ENCODE results near the gene MOAP1.
A peak's percentile ranks its signal among the peaks of the same experiment; 100 is the strongest.
"Not testable (repeated sequence)": the region's sequence is repeated elsewhere in the genome, so short reads cannot be mapped to it uniquely, and the experiment has no call there.

The MOAP1 gene

DNA sequence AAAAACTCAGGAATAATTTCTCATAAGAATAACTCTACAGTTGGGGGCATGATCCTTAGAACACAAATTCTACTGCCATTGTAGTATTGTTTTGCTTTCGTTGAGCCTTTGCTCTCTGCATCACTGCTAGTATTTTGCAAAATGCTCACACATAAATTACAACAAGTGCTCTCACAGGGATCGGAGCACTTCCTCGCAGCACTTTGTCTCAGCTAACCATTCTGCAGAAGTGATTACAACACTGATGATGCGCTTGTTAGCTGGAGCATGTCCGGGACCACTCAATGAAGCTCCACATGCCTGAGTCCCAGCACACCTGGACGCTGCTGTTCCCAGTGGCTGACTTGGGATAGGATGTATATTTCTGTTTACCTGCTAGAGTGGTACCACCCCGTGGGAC, 31.6 kb downstream of the MOAP1 start:
- peak in 1 of 10 donors; percentile 15 for DNase-seq
- intact Hi-C loops (cut with DNase I): no loop called here

DNA sequence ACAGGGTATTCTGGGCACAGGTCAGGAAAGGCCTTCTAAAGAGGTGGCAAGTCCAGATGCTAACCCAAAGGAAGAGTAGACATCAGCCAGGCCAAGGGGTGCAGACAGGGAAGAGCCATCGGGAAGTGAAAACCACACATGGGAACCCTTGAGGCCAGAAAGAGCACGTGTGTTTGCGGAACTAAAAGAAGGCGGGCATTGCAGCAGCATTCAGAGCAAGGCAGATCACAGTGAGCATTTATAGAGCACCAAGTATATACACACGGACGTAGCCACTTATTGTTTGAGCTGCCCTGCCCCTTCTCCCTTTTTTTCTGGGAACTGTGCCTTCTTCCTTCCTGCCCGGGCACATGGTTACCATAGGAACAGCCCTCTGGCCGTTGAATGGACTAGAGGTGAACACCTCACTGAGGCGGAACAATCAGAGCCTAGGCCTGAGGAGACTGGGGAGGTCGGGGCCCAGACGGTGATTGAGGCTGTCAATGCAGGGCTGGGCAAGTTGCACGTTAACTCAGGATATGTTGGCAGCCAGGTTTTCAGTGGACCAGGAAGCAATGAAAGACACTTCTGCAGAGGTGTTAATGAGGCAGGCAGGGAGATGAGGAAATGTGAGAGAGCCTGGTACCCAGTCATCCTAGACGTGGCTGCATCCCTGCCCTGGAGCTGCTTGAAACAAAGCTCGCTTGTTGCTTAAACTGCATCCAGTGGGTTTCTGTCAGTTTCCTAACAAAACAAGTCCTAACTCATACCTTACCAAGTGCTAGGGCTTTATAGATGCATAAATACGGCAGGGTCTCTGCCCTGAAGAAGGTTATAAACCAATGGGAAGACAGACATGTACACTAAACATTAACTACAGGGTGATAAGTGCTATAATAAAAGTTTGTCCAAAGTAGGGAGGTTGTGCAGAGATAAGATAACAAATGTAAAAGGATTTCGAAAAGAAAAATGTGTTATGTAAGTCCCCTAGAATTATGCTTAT, 34.2 kb downstream of the MOAP1 start:
- intact Hi-C loops (cut with DNase I): no loop called here
- DNase-seq: peak in 1 of 10 donors; percentile 49

DNA sequence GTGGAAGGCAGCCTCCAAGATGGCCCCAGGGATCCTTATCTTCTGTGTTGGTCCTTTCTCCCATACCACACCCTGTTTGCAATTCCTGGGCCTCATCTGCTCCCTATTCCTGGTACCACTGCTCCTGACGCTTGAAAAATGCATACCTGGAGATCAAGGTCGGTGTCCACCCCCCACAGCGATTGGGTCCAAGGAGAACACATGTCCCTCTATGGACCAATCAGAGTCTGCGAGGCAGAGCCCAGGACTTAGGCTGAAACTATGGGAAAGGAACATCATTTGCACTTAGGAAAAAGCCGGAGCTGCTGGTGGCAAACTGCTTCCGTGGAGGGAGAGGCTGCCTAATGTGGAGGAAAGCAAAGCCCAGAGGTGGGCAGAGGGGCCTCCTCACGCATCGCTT, 35.7 kb downstream of the MOAP1 start:
- intact Hi-C loops (cut with DNase I): no loop called here
- no peak for DNase-seq

DNA sequence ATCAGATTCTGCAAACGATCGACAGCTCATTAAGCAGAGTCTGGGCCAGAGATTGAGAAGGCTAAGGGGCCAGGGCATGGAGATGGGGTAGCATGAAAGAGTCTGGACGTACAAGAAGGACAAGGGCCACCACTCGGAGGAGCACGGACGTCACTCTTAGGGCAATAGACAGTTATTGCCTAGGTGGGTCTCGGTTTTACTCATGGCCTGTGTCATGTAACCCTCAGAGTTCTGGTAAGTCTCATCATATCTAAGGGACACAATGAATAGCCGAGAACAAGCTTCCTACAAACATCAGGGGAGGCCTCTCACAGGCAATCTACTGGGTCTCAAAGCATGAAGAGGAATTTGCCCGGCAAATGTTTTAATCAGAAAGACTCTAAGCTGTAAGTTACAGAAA, 38.6 kb downstream of the MOAP1 start:
- DNase-seq: no peak
- intact Hi-C loops (cut with DNase I): no loop called here

DNA sequence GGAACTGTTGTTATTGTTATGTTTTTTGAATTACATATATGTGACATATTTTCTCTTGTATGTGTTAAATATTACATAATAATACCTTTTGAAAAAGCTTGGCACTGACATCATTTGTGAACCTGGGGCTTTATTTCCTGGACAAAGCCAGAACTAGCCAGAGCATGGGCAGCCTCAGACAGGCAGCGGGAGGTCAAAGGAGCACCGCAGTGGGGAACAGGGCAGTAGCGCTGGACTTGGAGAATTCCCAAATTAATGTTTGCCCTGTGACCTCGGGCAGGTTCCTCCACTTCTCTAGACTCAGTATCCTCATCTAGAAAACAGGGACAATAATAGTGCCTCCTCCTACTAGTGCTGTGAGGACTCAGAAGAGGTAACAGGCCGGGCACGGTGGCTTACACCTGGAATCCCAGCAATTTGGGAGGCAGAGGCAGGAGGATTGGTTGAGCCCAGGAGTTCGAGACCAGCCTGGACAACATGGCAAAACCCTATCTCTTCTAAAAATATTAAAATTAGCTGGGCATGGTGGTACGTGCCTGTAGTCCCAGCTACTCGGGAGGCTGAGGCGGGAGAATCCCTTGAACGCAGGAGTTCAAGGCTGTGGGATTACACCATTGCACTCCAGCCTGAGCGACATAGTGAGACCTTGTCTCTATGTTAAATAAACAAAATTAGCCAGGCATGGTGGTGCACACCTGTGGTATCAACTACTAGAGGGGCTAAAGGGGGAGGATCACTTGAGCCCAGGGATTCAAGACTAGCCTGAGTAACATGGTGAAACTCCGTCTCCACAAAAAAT, 41.6 kb downstream of the MOAP1 start:
- peak in 1 of 10 donors; percentile 8 for DNase-seq
- intact Hi-C loops (cut with DNase I): no loop called here

DNA sequence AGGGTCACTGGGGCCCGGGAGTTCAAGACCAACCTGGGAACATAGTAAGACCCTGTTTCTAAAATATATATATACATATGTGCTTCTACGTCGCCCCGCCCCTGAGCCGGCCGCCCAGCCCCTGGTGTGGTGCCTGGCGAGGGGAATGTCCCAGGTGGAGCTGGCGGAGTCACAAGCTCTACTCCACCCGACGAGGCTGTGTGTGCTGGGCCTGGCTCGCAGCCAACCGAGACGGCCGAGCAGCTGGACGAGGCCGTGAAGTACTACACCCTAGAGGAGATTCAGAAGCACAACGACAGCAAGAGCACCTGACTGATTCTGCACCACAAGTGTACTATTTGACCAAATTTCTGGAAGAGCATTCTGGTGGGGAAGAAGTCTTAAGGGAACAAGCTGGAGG, 46.8 kb downstream of the MOAP1 start:
- DNase-seq: peak in 1 of 10 donors; percentile 72
- intact Hi-C loops (cut with DNase I): loop anchor here (2.0 kb wide), 1 partner anchor 23 kb away; the partner anchor contains the start of gene ITPK1

DNA sequence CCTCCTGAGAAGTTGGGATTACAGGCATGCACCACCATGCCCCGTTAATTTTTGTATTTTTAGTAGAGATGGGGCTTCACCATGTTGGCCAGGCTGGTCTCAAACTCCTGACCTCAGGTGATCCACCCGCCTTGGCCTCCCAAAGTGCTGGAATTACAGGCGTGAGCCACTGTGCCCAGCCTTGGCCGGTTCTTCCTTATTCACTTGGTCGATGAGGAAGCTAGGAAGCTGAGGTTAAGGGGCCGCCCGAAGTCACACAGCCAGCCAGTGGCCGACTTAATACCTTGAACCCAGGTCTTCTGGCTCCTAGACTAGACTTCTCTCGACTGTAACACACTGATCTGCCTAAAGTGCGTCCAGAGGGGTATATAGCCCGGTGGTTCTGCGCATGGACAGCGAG, 48.2 kb downstream of the MOAP1 start:
- peak in 2 of 10 donors; percentile 26 to 75 for DNase-seq
- intact Hi-C loops (cut with DNase I): not testable (repeated sequence)

DNA sequence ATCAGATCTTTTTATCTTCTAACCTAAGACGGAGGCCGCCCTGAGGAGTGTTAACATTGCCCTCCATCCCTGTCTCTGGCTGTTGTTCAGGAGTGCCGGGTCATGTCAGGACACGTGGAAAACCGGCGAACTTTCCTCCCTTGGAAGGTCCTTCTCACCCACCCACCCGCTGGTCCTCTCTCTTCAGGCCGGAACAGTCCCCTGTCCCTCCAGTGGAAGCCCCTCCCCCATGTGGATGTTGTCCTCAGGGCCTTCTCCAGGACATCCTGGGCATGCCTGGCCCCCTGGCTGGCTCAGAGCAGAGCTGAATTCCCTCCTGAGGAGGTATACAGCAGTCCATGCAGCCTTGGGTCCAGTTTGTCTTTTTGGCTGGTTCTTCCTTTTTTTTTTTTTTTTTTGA, 48.7 kb downstream of the MOAP1 start:
- peak in 1 of 10 donors; percentile 13 for DNase-seq
- intact Hi-C loops (cut with DNase I): no loop called here

DNA sequence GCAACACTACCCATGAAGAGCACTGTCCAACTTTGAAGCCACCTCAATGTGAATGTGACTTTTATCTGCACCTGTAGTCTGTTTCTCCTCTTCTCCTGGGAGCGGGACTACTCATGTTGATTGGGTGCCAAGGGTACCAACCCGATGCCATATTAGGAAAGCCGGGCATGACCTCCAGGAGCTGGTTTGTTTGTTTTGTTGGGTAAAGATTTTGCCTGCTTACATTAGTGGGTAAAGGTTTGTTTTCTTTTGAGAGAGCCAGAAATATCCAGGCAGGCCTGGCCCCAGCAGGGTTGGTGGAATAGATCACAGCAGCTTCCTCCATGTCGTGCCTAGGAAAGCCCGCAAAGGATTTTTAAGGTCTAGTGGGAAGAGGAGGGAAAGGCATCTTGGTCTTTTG, 49.3 kb downstream of the MOAP1 start:
- peak in 1 of 10 donors; percentile 27 for DNase-seq

DNA sequence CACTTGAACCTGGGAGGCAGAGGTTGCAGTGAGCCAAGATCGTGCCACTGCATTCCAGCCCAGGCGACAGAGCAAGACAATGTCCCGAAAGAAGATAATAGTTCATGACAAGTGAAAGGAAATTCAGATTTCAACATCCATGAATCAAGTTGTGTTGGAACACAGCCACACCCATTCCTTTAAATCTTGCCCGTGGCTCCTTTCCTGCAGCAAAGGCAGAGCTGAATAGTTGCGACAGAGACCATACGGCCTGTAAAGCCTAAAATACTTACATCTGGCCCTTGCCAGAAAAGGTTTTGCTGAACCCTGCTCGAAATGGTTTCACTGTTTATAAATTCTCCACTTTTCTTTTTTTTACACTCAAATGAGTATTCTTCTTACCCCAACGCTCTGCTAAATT, 51.2 kb downstream of the MOAP1 start:
- intact Hi-C loops (cut with DNase I): no loop called here
- DNase-seq: no peak

More for the DNA sequence above, 49.3 kb downstream of the MOAP1 start:
- intact Hi-C loops (cut with DNase I): no loop called here

DNA sequence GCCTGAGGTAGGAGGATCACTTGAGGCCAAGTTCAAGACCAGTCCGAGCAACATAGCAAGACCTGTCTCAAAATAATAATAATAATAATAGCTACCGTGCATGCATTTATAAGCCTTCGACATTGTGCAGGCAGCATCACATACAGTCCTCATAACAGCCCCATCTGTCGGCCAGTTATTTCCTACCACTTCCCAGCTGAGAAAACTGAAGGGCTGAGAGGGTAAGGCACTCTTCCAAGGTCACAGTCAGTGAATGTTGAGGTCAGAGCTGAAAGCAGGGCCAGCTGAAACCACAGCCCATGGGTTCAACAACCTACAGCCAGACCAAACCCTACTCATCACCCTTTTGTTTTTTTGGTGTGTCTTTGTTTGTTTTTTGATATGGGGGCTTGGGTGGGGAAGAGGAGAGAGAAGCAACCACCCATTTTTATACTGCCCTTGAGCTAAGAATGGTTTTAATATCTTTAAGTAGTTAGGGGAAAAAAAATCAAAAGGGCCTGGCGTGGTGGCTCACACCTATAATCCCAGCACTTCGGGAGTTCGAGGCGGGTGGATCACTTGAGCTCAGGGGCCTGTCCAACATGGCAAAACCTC, 52.1 kb downstream of the MOAP1 start:
- intact Hi-C loops (cut with DNase I): no loop called here
- DNase-seq: peak in 2 of 10 donors; percentile 30 to 47
